ENCODE data around the gene ZSWIM7.
A peak's percentile ranks its signal among the peaks of the same experiment; 100 is the strongest.
"Not testable (repeated sequence)": the region's sequence is repeated elsewhere in the genome, so short reads cannot be mapped to it uniquely, and the experiment has no call there.

Gene ZSWIM7

DNA sequence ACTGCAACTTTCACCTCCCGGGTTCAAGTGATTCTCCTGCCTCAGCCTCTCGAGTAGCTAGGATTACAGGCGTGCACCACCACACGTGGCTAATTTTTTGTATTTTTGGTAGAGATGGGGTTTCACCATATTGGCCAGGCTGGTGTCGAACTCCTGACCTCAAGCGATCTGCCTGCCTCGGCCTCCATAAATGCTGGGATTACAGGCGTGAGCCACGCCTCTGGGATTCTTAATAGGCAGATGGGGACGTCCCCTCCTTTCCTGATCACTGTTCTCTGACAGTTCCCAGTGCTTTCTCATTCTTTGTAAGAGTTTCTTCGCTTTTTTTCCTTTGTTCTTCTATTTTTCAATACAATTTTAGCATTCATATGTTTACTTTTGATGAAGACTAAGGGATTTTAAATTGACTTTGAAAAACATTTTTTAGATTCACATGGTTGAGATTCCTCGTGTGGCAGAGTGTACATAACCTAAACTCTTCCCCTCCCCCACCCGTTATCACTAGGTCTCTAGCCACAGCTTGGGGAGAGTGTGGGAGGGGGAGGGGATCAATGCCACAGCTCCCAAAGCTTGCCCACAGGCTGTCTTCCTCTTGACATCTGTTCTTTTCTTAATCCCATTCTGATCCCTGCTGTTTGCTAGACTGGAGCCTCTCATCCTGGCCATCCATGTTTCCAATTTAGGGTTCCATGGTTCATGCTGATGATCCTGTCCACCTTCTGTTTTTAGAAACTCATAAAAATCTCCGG, 43.5 kb downstream of the ZSWIM7 start:
- no peak for DNase-seq

DNA sequence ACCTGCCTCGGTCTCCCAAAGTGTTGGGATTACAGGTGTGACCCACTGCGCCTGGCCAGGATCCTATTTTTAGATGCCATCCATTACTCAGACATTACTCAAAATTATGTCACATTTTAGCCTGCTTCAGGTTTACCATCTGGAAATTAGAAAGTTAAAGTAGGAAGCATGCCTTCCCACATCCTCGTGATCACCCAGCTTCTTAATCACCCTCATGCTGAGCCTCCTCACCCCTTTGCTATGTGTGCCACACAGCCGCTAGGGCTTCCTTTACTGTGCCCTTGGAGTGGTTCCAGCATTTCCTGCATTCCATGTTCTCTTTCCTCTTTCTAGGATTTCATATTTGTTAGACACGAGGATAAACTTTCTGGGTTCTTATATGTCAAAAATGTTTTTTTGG, 45.3 kb downstream of the ZSWIM7 start:
- DNase-seq: no peak

DNA sequence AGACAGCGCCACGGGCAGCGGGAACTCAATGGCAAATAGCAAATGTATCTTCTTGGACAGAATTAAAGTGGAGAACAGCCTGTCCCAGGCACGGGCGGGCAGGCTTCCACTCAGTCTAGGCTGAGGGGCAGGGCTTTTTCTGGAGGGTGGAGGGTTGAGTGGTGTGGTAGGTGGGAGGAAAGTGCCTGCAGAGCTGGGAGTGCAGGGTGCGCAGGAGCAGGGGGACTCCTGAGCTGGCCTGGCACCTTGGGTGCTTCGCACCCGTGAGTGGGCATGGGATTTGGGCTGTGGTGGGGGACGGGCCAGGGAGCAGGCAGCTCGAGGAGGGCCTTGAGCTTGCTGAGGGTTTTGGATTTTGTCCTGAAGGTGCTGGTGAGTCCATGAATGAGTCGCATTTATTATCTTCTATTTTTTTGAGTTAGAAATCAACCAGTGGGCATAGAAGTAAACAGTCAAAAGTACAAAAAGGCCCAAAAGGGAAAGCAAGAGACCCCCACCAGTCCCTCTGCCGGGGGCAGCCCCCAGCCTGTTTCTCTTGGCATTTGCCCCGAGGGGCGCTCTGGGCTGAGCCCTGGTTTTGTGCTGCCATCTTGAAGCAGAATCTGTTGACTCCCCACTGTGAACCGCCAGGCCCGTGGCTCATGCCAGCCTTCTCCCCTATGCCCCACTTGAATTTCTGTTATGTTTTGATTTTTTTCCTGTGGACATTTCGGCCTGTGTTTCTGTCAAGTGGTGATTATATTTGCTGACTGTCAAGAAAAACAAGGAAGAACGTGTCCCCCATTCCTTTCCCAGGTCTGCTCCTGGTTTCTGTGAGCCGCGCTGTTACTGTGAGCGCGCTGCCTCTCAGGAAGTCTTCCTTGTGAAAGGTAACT, 46.4 kb downstream of the ZSWIM7 start:
- no peak for DNase-seq

DNA sequence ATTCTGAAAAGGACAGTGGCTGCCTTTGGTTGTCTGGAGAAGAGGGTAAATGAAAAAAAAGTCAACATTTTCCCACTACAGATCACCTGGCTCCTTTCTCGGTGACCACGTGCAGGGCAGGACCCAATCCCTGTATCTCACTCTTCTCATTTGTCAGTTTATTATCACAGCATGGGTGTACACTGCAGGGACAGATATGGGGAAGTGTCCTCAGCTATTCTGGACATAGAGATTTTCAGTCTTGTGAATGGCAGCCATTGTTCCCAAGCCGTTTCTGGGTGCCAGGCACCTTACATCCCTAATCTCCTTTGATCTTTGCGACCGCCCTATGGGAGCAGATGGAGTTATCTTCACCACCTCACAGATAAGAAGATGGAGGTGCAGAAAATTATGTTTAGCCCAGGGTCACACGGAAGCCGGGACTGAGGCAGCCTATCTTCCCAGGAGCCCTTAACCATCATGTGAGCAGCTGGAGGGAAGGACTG, 47.4 kb downstream of the ZSWIM7 start:
- DNase-seq: no peak

DNA sequence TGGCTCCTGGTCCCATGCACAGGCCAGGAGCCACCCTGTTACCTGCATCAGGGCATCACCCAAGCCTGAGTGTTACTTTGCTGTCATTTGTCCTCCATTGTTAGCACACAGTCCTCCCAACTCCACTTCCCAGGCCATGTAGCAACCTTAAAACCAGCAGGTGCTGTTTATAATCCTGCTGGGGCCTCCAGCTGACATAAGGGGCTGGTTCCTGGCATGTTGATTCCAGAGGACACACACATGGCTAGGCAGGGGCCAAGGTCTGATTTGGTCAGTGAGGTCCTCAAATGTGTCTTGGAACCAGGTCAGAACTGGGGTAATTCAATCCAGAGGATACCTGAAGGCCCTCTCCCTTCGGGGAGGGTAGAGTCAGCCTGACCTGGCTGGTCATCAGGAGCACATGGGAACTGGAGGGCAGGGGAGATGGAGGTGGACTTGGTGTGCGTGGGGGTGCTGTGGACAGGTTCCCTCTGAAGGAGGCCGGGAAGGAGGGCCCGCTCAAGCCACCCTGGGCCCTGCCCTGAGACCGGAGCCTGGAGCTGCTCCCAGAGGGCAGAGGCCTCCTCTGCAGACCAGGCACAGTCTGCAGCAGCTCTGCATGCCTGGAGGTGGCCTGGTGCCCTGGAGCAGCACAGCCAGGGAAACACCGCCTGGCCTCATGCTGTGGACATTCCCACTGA, 48.0 kb downstream of the ZSWIM7 start:
- no peak for DNase-seq

DNA sequence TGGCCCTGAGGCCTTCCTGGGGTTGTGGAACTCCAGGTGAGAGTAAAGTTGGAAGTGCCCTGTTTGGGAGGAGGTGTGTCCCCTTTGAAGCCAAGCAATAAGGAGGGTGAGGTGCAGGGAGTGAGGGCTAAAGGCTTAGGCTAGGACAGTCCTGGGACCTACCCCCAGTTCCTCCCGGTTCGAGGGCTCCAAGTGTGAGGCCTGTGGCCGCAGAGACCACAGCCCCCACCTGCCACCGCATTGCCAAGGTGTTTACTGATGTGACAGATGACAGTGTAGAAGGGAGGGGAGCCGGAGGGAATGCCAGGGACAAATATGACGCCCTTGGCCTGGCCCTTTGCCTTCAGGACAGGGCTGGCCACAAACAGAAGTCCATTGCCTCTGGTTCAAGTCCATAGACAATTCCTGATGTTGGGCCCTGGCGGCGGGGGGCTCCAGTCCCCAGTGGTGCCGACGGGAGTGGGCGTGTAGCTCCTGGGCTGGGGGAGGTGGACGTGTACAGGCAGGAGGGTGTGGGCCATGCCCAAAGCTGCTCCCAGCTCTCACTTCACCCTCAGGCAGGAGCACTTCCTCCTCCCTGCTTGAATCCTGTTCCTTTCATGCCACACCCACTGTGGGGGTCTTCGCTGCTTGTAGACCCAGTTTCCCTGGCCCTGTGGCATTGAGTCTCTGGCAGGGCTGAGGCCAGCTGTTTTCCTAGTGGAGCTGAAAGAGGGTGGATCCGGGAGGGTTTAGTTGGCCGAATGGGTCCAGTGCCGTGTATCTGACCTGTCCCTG, 51.3 kb downstream of the ZSWIM7 start:
- no peak for DNase-seq

DNA sequence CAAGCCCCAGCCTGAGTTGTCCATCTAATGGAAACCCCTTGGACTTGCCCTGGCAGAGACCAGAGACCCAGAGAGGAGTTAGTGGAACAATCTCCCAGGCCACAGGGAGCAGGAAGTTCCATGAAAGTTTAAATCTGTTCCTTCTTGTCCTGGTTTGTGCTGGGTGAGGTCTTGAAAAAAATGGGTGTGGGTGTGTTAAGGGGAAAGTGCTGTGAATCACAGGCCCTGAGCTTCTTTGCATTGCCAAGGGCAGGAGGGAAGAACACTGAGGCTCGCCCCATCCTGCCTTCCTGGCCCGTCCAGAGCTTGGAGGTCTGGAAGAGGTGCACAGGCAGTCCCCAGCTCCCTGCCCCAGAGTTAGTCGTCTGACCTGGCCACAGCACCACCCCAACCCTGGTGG, 52.2 kb downstream of the ZSWIM7 start:
- no peak for DNase-seq

DNA sequence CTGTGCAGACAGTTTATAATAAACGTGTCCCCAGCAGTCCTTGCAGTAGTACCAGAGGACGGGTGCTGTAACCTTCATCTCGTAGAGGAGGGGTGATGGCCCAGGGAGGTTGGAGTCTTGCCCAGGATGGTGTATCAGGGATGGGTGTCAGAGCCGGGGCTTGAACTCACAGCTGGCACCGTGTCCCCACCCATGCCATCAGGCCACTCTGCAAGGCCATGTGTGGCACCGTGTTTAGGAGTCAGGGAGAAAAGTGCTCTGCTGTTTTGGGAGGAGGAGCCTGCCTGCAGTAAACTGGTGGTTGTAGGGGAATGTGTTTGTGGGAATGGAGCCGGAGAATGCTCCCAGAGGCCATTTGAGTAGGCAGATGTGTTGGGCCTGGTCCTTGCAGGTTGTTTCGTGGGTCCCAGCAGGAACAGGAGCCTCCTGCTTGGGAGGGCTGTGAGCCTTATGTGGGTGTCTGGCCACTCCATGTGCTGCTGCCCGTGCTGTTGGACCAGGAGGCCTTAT, 52.8 kb downstream of the ZSWIM7 start:
- DNase-seq: no peak

DNA sequence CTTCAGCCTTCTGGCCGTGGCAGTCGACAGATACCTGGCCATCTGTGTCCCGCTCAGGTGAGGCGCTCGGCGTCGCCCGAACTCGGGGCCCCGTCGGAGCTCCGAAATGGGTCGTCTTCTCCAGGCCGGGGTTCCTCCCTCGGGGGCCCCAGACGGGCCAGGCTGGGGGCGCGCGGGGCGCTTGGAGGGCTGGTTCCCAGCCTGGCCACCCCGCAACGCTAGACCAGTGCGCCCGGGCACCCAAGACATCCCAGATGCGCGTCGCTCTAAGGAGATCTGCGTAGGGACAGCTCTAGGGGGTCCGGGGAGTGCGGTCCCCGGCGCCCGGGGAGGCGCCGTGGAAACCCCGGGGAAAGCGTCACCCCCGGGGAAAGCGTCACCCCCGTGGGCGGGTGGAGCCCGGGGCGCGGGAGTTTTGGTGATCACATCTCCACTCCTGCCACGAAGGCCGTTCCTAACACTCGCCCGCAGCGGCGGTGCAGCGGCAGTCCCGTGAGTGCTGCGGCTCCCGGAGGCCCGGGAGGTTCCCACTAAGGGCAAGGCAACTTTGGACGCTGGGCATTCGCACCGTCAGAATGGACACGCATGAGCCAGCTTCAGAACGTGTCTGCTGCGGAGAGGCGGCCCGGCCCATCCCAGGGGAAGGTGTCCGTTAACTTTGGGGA, 53.8 kb downstream of the ZSWIM7 start:
- DNase-seq: peak; percentile 39 to 48

DNA sequence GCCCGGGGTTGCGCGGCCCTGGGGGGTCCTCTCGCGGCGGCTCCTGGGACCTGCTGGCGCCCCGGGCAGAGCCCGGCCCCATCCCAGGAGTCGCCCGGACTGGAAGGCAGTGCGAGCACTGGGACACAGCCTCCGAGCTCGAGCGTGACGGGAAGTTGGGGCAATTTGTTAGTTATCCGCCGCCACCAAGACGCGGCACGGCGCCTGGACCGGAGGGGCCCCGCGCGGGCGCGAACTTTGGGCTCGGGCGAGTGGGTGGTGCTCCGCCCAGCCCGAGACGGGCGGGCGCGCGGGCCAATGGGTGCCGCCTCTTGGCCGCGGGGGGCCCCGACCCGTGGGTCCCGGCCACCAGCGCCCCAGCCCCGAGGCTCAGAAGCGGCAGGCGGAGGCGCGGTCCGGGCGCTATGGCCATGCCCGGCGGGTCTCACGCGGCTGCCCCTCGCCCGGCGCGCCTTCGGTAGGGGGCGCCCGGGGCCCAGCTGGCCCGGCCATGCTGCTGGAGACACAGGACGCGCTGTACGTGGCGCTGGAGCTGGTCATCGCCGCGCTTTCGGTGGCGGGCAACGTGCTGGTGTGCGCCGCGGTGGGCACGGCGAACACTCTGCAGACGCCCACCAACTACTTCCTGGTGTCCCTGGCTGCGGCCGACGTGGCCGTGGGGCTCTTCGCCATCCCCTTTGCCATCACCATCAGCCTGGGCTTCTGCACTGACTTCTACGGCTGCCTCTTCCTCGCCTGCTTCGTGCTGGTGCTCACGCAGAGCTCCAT, 54.6 kb downstream of the ZSWIM7 start, which contains the start of gene ADORA2B:
Gene ADORA2B, plus strand, starts transcription at position 372 of the 768 bp plus-strand sequence. Its CDS starts 119 bp downstream, at position 491.
- peak; percentile 18 to 23 for DNase-seq

DNA sequence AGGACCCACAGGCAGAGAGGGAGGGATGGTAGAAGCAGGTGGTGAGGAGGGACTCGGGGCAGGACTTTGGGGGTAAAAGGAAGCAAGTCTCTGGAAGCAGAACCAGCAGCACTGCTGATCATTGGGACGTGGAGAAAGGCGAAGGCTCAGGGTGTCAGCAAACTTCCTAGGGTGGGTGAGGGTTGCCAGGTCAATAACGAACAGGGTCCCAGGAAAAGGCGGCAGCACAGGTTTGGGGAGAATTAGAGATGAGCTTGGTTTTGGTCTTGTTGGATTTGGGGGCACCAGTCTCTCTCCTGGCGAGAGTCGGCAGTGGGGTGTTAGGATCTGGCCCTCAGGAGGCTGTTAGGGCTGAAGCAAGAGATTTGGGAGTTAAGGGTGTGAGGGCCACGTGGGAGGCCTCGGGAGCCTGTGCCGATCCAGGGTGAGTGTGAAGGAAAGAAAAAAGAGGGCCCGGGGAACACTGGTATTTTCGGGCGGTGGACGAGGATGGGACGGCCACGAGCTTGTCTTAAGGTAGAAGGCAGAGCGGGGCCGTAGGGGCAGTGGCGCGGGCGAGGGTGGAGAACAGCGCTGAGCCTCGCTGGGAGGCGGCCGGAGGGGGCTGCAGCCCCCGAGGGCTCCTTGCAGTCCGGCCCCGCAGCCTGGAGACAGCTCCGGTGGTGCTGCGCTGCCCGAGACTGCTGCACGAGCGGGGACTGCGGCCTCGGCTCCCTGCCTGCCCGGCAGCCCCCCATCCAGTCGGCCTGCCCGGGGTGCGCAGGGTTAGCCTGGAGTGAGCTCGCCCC, 55.3 kb downstream of the ZSWIM7 start:
- no peak for DNase-seq

DNA sequence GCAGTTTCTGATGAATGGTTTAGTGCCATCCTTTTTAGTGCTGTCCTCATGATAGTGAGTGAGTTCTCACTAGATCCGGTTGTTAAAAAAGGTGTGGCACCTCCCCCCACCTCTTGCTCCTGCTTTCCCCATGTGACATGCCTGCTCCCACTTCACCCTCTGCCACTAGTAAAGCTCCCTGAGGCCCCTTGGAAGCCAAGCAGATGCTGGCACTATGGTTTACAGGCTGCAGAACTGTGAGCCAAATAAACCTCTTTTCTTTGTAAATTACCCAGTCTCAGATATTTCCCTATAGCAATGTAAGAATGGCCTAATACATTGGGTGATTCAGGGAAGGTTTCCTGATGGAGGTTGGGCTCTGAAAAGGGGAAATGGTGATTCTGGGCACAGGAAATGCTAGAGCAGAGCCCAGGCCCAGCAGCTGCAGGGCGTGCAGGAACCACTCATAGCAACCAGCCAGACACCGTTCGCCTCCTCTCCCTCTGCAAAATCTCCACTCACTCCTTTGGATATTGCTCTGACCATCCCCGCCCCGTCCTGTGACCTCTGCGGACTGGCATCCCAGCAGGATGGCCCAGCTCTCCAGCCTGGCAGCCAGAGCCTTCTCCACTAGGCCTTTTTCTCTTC, 57.2 kb downstream of the ZSWIM7 start:
- DNase-seq: no peak

DNA sequence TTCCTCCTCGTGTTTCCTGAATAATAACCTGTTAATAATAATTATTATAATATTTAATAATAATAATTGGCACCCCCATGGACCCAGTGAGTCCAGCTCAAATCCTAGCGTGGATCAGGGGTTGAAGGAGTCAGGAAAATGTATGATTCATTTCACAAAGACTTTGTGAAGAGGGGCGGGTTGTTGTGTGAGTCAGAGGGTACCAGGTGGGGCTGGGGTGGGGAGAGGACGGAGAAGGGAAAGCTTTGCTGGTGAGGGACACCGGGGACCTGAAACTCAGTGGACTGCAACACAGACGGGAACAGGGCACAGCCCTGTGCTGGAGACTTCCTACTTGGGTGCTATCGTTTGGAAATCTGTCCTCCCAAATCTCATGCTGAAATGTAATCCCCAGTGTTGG, 57.7 kb downstream of the ZSWIM7 start:
- no peak for DNase-seq

DNA sequence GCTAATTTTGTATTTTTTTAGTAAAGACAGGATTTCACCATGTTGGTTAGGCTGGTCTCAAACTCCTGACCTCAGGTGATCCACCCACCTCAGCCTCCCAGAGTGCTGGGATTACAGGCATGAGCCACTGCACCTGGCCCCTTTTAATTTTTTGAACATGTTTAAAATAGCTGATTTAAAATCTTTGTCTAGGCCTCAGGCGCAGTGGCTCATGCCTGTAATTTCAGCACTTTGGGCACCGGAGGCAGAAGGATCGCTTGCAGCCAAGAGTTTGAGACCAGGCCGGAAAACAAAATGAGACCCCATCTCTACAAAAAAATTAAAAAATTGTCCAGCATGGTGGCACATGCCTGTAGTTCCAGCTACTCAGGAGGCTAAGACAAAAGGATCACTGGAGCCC, 63.0 kb downstream of the ZSWIM7 start:
- not testable (repeated sequence) for DNase-seq

DNA sequence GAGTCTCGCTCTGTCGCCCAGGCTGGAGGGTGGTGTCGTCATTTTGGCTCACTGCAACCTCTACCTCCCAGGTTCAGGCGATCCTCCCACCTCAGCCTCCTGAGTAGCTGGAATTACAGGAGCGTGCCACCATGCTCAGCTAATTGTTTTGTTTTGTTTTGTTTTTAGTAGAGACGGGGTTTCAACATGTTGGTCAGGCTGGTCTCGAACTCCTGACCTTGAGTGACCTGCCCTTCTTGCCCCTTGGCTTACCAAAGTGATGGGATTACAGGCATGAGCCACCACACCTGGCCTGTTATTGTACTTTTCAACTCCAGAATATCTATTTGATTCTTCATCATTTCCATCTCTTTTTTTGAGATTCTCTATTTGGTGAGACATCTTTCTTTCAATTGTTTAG, 63.6 kb downstream of the ZSWIM7 start:
- DNase-seq: no peak

DNA sequence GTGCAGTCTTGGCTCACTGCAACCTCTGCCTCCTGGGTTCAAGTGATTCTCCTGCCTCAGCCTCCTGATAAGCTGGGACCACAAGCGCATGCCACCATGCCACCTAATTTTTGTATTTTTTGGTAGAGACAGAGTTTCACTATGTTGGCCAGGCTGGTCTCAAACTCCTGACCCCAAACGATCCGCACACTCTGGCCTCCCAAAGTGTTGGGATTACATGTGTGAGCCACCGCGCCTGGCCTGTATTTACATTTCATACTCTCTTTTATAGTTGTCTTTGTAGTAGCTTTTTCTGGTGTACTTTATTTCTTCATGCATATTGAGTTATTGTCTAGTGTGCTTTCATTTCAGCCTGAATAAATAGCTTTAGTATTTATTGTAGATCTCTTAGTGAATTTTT, 64.6 kb downstream of the ZSWIM7 start:
- DNase-seq: no peak

DNA sequence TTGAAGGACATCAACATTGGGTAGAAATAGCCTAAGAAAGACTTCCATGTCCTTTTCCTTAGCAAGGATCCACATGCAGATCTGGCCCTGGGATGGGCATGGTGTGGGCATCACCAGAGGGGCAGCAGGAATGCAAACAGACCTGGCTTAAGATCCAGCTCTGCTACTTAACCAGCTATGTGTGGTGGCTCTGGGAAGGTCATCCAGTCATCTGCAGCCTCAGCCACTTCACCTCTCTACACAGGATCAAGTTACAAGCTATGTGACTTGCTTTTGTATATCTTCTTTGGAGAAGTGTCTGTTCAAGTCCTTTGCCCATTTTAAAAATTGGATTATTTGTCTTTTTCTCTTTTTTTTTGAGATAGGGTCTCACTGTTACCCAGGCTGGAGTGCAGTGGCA, 68.1 kb downstream of the ZSWIM7 start:
- DNase-seq: no peak

DNA sequence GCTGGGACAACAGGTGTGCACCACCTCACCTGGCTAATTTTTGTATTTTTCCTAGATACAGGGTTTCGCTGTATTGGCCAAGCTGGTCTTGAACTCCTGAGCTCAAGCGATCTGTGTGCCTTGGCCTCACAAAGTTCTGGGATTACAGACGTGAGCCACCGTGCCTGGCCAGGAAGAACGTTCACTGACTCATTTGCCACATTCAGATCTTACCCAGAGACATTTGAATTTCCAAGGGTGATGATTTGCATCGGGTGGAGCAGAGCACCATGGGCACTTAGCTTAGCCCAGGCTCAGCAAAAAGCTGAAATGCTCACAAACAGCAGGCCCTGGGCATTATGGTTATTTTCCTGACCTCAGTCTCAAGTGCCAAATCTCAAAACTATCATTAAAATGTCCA, 69.1 kb downstream of the ZSWIM7 start:
- DNase-seq: no peak

DNA sequence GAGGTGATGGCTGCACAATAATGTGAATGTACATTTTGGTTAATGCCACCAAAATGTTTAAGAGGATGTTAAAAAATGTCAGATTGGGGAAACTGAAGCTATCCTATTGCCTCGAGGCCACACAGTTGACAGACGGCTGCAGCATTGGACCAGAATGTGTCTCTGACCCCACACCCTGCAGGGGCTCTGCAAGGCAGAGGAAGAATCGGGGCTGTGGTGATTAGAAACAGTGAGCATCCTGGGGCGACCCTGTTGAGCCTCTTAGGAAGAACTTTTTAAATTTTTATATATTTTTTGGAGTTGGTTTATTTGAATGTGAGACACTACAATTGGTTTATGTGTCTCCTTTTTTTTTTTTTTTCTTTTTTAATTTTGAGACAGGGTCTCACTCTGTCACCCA, 69.6 kb downstream of the ZSWIM7 start:
- no peak for DNase-seq
